NCI-H1092 (cell line): ENCODE data around the gene SNRNP35.
"Not testable (repeated sequence)": the region's sequence is repeated elsewhere in the genome, so short reads cannot be mapped to it uniquely, and the experiment has no call there.

Source experiments
- DNase-seq: peaks from one replicate; lab custom pipeline; 2025; lab: John Stamatoyannopoulos, UW

Gene SNRNP35

GRCh38 chr12:123449249-123449733 is 8.6 kb upstream of the SNRNP35 start:
- no peak for DNase-seq

GRCh38 chr12:123449856-123450255 is 8.1 kb upstream of the SNRNP35 start:
- no peak for DNase-seq

- DNase-seq, result no peak
Observed at GRCh38 chr12:123450636-123451035, 7.3 kb upstream of the SNRNP35 start.

- not testable (repeated sequence) for DNase-seq
Observed at GRCh38 chr12:123452276-123452550, 5.7 kb upstream of the SNRNP35 start.

GRCh38 chr12:123453165-123453564 is 4.8 kb upstream of the SNRNP35 start:
- no peak for DNase-seq

- DNase-seq, result not testable (repeated sequence)
Observed at GRCh38 chr12:123463174-123463573, 5.2 kb downstream of the SNRNP35 start.

- DNase-seq, result no peak
Observed at GRCh38 chr12:123465084-123465483, 7.1 kb downstream of the SNRNP35 start.

- DNase-seq, result no peak
Observed at GRCh38 chr12:123468786-123469185, 10.8 kb downstream of the SNRNP35 start.

GRCh38 chr12:123469978-123470377 is 12.0 kb downstream of the SNRNP35 start:
- no peak for DNase-seq

GRCh38 chr12:123471374-123472068 is 13.6 kb downstream of the SNRNP35 start:
- DNase-seq, result no peak

GRCh38 chr12:123472438-123472849 is 14.5 kb downstream of the SNRNP35 start:
- no peak for DNase-seq

- DNase-seq, result no peak
Observed at GRCh38 chr12:123474485-123475245, 16.7 kb downstream of the SNRNP35 start.

- DNase-seq, result no peak
Observed at GRCh38 chr12:123475246-123475703, 17.3 kb downstream of the SNRNP35 start.

- no peak for DNase-seq
Observed at GRCh38 chr12:123478069-123478468, 20.1 kb downstream of the SNRNP35 start.

- DNase-seq, result no peak
Observed at GRCh38 chr12:123478762-123479161, 20.8 kb downstream of the SNRNP35 start.

GRCh38 chr12:123479442-123480180 is 21.7 kb downstream of the SNRNP35 start:
- no peak for DNase-seq

GRCh38 chr12:123481251-123481650 is 23.3 kb downstream of the SNRNP35 start:
- not testable (repeated sequence) for DNase-seq

GRCh38 chr12:123482876-123483275 is 24.9 kb downstream of the SNRNP35 start:
- DNase-seq, result no peak

GRCh38 chr12:123483602-123484248 is 25.8 kb downstream of the SNRNP35 start:
- DNase-seq, result no peak

- no peak for DNase-seq
Observed at GRCh38 chr12:123485756-123486155, 27.8 kb downstream of the SNRNP35 start.

- no peak for DNase-seq
Observed at GRCh38 chr12:123487428-123487827, 29.5 kb downstream of the SNRNP35 start.

GRCh38 chr12:123488539-123489230 is 30.7 kb downstream of the SNRNP35 start:
- DNase-seq, result no peak
